Measurements from ENCODE around the gene ASCC1. TPM values are rescaled to one million over a fixed set of nuclear protein-coding genes. Genes with fewer than 3 reads are reported as not detected.

ASCC1 gene
- total and polyA plus RNA-seq, 2 of the 13 experiments (the other 11 are each of a cell fraction or from before 2014, with no cell fraction given): 21.6 to 30.1 TPM

- FAIRE-seq (no peak), ATAC-seq (no peak), DNase-seq (ENCODE audit: low spot score) (no peak)
- Histone ChIP-seq H3K9me3 (ENCODE audit: low read length) (no peaks in the 10 kb centered on the region), H3K79me2 (ENCODE audit: insufficient read depth, low read length) (no peaks in the 10 kb centered on the region), H3K4me2 (ENCODE audit: low read depth, low read length) (no peak overlapping the region), H3K27ac (ENCODE audit: extremely low read length, insufficient read depth, low read length) (no peak overlapping the region), H3K36me3 (replicated peaks in 1 of 2; ENCODE audit: control insufficient read depth in 1 of 2, insufficient read depth in 2 of 2, low read length in 2 of 2) (peaks cover 1 to 5% of the 10 kb centered on the region in 2 experiments; a peak in 2 of 5 replicates), H3K9ac (ENCODE audit: insufficient read depth, low read depth, low read length) (no peak overlapping the region), H3K4me1 (ENCODE audit: insufficient read depth, low read length) (peaks cover 52% of the 10 kb centered on the region), H4K20me1 (ENCODE audit: insufficient read depth, low read length) (no peaks in the 10 kb centered on the region), H2AFZ (ENCODE audit: low read length) (no peak overlapping the region), H3K27me3 (ENCODE audit: control insufficient read depth in 1 of 2, insufficient read depth in 2 of 2, low read length in 2 of 2) (no peaks in the 10 kb centered on the region), H3K4me3 (replicated peaks in 1 of 3; ENCODE audit: insufficient read depth in 1 of 3, low read depth in 2 of 3, low read length in 3 of 3) (no peak overlapping the region)
- ChIA-PET POLR2A (no interaction called here), CTCF (ENCODE audit: low intra/inter-chr PET ratio, low total read pairs) (no interaction called here)
- 76% methylated on average over 3 of the region's 3 CpGs for WGBS (ENCODE audit: low lambda C conversion rate)
- BruUV-seq (replicated peaks): no TSS peak
- intact Hi-C loops (cut with micrococcal nuclease; ENCODE audit: unreplicated experiment) (loop anchor here (10.0 kb wide), 1 partner anchor 67 kb away; no protein-coding TSS in a partner anchor), in situ Hi-C loops (cut with HindIII; ENCODE audit: extremely low pct_ligation_motif_present, low pct_unique_long_range_greater_than_20kb) (no loop called here)
- TF ChIP-seq ATM (IDR thresholded peaks at IDR 0.05; ENCODE audit: borderline replicate concordance) (no peak), ZSCAN29 (CRISPR knock-in tag; conservative IDR thresholded peaks at IDR 0.05) (no peak), ZSCAN22 (CRISPR knock-in tag; IDR thresholded peaks at IDR 0.05) (no peak), ZZZ3 (CRISPR knock-in tag; IDR thresholded peaks at IDR 0.05; ENCODE audit: borderline replicate concordance) (no peak), HOXD1 (CRISPR knock-in tag; IDR thresholded peaks at IDR 0.05) (no peak), IRX3 (CRISPR knock-in tag; IDR thresholded peaks at IDR 0.05; ENCODE audit: borderline replicate concordance, low read depth) (no peak), ZNF597 (CRISPR knock-in tag; IDR thresholded peaks at IDR 0.05) (no peak), ZNF674 (CRISPR knock-in tag; IDR thresholded peaks at IDR 0.05; ENCODE audit: low read depth) (no peak), SALL2 (CRISPR knock-in tag; IDR thresholded peaks at IDR 0.05) (no peak), FOXK1 (CRISPR knock-in tag; IDR thresholded peaks at IDR 0.05; ENCODE audit: borderline replicate concordance, low read depth) (no peak), ZNF577 (CRISPR knock-in tag; IDR thresholded peaks at IDR 0.05; ENCODE audit: borderline replicate concordance, low read depth) (no peak), ZNF235 (CRISPR knock-in tag; IDR thresholded peaks at IDR 0.05; ENCODE audit: borderline replicate concordance) (no peak), REL (CRISPR knock-in tag; conservative IDR thresholded peaks at IDR 0.05) (no peak), ZMYM4 (CRISPR knock-in tag; IDR thresholded peaks at IDR 0.05) (no peak), TARDBP (CRISPR knock-in tag; IDR thresholded peaks at IDR 0.05) (no peak)
Observed at GRCh38 chr10:72107325-72108003, 108.6 kb downstream of the ASCC1 start.

Measured in HepG2 (cell line).